GM15510 (cell line): ENCODE results near the gene GRIK4.

ENCODE experiments used
- POLR2A ChIP-seq: IDR thresholded peaks from 3 replicates; pipeline ENCODE4 v1.6.1; 2011; ENCODE audit warnings: borderline replicate concordance; ENCODE audit not compliant: insufficient read length; ENCODE audit errors: extremely low read depth

GRIK4 gene

DNA sequence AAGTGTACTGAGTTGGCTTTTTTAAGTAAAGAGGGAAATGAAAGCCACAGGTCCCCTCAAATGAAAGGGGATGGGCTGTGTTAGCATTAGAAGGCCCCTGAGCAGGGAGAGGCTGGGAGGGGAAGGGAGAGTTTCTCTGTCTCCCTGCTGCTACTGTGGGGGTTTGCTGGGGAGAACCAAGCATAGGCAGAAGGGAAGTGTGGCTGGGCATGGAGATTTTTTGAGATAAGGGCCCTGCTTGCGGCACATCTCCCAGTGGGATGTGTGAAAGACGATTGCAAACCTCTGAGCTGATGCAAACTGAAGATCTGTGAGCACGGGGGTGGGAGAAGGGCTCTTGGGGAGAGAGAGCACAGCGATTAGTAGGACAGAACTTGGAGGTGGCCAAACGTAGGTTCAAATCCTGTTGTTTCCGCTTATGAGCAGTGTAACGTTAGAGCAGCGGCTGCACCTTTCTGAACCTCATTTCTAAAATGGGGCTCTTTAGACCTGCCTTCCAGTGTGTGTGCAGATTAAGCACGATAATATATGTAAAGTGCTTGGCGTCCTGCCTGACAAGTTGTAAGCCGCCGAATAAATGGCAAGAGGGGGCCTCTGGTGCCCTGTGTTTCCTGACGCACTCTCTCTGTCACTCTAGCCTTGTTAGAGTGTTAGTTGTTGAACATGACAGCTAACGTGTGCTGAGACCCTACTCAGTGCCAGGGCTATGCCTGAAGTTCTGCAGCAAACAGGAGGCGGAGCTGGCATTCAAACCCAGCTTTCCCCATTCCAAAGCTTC lies 122.3 kb downstream of the GRIK4 start:
- TF ChIP-seq POLR2A: no peak

- TF ChIP-seq POLR2A: no peak
These were observed 123.2 kb downstream of the GRIK4 start for GRCh38 chr11:120634706-120635105.

GRCh38 chr11:120635136-120635810 lies 123.7 kb downstream of the GRIK4 start:
- TF ChIP-seq POLR2A: no peak

GRCh38 chr11:120637131-120637530 lies 125.6 kb downstream of the GRIK4 start:
- TF ChIP-seq POLR2A: no peak

DNA sequence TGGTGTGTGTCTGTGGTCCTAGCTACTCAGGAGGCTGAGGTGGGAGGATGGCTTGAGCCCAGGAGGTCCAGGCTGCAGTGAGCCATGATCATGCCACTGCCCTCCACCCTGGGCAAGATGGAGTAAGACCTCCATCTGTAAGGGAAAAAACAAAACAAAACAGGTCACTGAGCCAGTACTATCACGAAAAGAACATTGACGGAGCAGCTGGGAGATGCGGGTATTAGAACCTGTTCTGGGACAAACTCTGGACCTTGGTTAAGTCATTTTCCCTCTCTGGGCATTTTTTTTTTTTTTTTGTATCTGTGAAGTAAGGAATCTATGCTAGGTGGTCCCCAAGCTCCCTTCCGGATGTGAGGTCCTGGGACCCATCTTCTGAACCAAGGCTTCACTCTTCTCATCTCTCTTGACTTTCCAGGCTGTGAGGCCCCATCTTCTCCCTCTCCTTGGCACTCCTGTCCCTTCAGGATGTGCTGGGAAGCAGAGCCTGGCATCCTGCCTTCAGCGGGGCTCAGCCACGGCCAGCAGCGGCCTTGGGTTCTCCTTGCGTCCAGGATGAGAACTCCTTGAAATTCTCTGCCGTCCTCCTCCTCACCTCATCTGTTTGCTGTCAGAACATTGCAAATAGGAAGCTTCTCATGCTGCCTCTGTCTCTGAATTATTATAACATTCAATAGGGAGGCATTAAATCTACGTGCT lies 130.8 kb downstream of the GRIK4 start:
- TF ChIP-seq POLR2A: no peak

- TF ChIP-seq POLR2A: no peak
These were observed 131.7 kb downstream of the GRIK4 start for GRCh38 chr11:120643284-120643683.

DNA sequence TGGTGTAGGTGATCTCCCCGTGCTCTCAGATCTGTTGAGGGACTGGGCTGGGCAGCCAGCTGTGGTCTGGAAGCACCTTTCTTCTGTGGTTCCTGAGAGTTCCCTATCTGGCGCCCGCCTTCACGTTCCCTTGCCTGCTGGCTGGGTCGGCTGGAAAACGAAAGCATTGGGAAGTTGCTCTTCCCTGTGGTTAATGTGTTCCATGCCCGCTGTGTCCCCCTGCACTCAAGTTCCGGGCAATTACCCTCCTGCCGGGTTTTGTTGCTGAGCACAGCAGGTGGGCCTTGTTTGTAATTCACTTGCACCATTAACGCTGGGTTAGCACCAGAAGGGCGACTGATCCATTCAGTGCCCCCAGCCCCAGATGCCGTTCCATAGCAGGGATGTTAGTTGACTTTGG lies 134.1 kb downstream of the GRIK4 start:
- no peak for TF ChIP-seq POLR2A

GRCh38 chr11:120646206-120646605 lies 134.7 kb downstream of the GRIK4 start:
- no peak for TF ChIP-seq POLR2A

GRCh38 chr11:120647681-120648080 lies 136.1 kb downstream of the GRIK4 start:
- TF ChIP-seq POLR2A: no peak

GRCh38 chr11:120648771-120649170 lies 137.2 kb downstream of the GRIK4 start:
- TF ChIP-seq POLR2A: no peak

DNA sequence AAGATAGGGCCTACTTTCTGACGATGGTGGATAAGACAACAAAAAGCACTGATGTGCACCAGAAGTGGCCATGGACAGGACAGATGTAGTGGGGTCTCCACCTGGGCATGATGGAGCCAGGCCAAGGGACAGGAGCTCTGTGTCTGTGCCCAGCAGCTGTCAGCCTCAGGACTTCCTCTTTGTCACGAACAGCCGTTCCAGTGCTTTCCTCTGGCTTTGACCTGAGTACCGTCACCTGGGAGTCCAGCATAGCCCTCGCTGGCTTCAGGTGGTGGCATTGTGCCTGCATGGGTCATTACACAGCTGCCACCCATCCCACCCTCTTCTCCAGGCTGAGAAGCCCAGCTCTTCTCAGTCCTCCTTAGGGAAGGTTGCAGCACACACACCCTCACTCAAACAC lies 137.8 kb downstream of the GRIK4 start:
- TF ChIP-seq POLR2A: no peak

- TF ChIP-seq POLR2A: no peak
These were observed 139.8 kb downstream of the GRIK4 start for GRCh38 chr11:120651396-120651795.

GRCh38 chr11:120651836-120652235 lies 140.3 kb downstream of the GRIK4 start:
- no peak for TF ChIP-seq POLR2A

GRCh38 chr11:120652705-120653335 lies 141.3 kb downstream of the GRIK4 start:
- TF ChIP-seq POLR2A: no peak

GRCh38 chr11:120655589-120655988 lies 144.0 kb downstream of the GRIK4 start:
- TF ChIP-seq POLR2A: no peak

GRCh38 chr11:120657306-120658070 lies 145.9 kb downstream of the GRIK4 start:
- no peak for TF ChIP-seq POLR2A

- no peak for TF ChIP-seq POLR2A
These were observed 146.5 kb downstream of the GRIK4 start for GRCh38 chr11:120658071-120658423.
